IMR-90 (cell line): ENCODE results near the gene SSC4D. TPM values are rescaled to one million over a fixed set of nuclear protein-coding genes. Genes with fewer than 3 reads are reported as not detected.

Source experiments
- ATAC-seq: fragments of 200-7000 bp; cut with Tn5 transposase; 2 replicates; pipeline ENCODE4 v1.9.1; 2020; ENCODE audit warnings: low read depth, mild to moderate bottlenecking, moderate library complexity
- BruUV-seq: library from RNA; stranded (reverse); fragments of 400-500 nt; replicated peaks from 2 replicates; lab custom pipeline; 2021; lab: Mats Ljungman, UMichigan
- CTCF ChIA-PET: fragments of 300-600 bp; formaldehyde crosslinking; extraction: SDS; loops from one replicate; lab custom pipeline; 2021; ENCODE audit warnings: antibody characterized with exemption; lab: Yijun Ruan, JAX
- POLR2A ChIA-PET: fragments of 300-600 bp; sonication (Branson Sonifier 250); formaldehyde crosslinking; loops from one replicate; lab custom pipeline; 2022; ENCODE audit warnings: antibody characterized with exemption; ENCODE audit not compliant: unreplicated experiment; lab: Charles Lee
- DNase-seq: peaks from one replicate; pipeline ENCODE4 v3.0.0; 2013
- H2AFZ ChIP-seq: replicated peaks from 2 replicates; pipeline ENCODE3; 2013; ENCODE audit warnings: low read length, mild to moderate bottlenecking; ENCODE audit not compliant: poor library complexity
- H2AK5ac ChIP-seq: 2 replicates; pipeline ENCODE4 v1.6.1; 2013; ENCODE audit warnings: low read depth, low read length, inconsistent platforms
- H2AK9ac ChIP-seq: replicated peaks from 2 replicates; pipeline ENCODE3; 2013; ENCODE audit warnings: mild to moderate bottlenecking, low read depth, low read length, moderate library complexity; ENCODE audit not compliant: poor library complexity
- H2BK120ac ChIP-seq: 2 replicates; pipeline ENCODE4 v1.6.1; 2013; ENCODE audit warnings: low read depth, low read length, inconsistent platforms
- H2BK15ac ChIP-seq: 3 replicates; pipeline ENCODE4 v1.6.1; 2013; ENCODE audit warnings: low read depth, low read length, inconsistent platforms
- H2BK20ac ChIP-seq: 2 replicates; pipeline ENCODE4 v1.6.1; 2013; ENCODE audit warnings: low read depth, mild to moderate bottlenecking, inconsistent platforms, low read length, moderate library complexity
- H2BK5ac ChIP-seq: 2 replicates; pipeline ENCODE4 v1.6.1; 2013; ENCODE audit warnings: mild to moderate bottlenecking, low read depth, low read length, inconsistent platforms; ENCODE audit not compliant: poor library complexity, severe bottlenecking
- H3K14ac ChIP-seq: replicated peaks from 2 replicates; pipeline ENCODE4 v1.6.1; 2013; ENCODE audit warnings: low read depth, low read length, inconsistent platforms
- H3K18ac ChIP-seq: 2 replicates; pipeline ENCODE4 v1.6.1; 2013; ENCODE audit warnings: low read depth, low read length, control low read depth
- H3K23ac ChIP-seq: 2 replicates; pipeline ENCODE4 v1.6.1; 2013; ENCODE audit warnings: low read depth, low read length, inconsistent platforms
- H3K27ac ChIP-seq: 2 replicates; pipeline ENCODE4 v1.5.1; 2013; ENCODE audit warnings: mild to moderate bottlenecking, control low read depth, low read length; ENCODE audit not compliant: insufficient read depth
- H3K27me3 ChIP-seq: 2 replicates; pipeline ENCODE4 v1.6.1; 2013; ENCODE audit warnings: low read length; ENCODE audit not compliant: control insufficient read depth, insufficient read depth
- H3K36me3 ChIP-seq: 2 replicates; pipeline ENCODE4 v1.6.1; 2013; ENCODE audit warnings: low read length, mixed read lengths; ENCODE audit not compliant: control insufficient read depth, insufficient read depth
- H3K4ac ChIP-seq: 2 replicates; pipeline ENCODE4 v1.6.1; 2013; ENCODE audit warnings: low read depth, low read length, inconsistent platforms
- H3K4me1 ChIP-seq: 2 replicates; pipeline ENCODE4 v1.6.1; 2013; ENCODE audit warnings: low read length, mixed read lengths; ENCODE audit not compliant: control insufficient read depth, insufficient read depth
- H3K4me2 ChIP-seq: 2 replicates; pipeline ENCODE4 v1.6.1; 2013; ENCODE audit warnings: low read depth, mild to moderate bottlenecking, control low read depth, low read length, moderate library complexity
- H3K4me3 ChIP-seq: 2 replicates; pipeline ENCODE4 v1.5.1; 2013; ENCODE audit warnings: low read depth, mild to moderate bottlenecking, control low read depth, low read length, moderate library complexity; ENCODE audit not compliant: insufficient read depth
- H3K56ac ChIP-seq: 2 replicates; pipeline ENCODE4 v1.6.1; 2013; ENCODE audit warnings: low read length, inconsistent platforms; ENCODE audit not compliant: insufficient read depth; ENCODE audit errors: extremely low read depth
- H3K79me1 ChIP-seq, 2 experiments: 2 replicates each; pipeline ENCODE4 v1.6.1; 2013; ENCODE audit warnings: low read length in 2 of 2, inconsistent platforms in 1 of 2, low read depth in 1 of 2
- H3K9ac ChIP-seq: 2 replicates; pipeline ENCODE4 v1.6.1; 2013; ENCODE audit warnings: low read depth, low read length, control low read depth
- H3K9me1 ChIP-seq: 2 replicates; pipeline ENCODE4 v1.6.1; 2013; ENCODE audit warnings: low read length, inconsistent platforms; ENCODE audit not compliant: insufficient read depth
- H3K9me3 ChIP-seq: 2 replicates; pipeline ENCODE4 v1.6.1; 2013; ENCODE audit warnings: low read length; ENCODE audit not compliant: control insufficient read depth, insufficient read depth
- H4K20me1 ChIP-seq: 2 replicates; pipeline ENCODE4 v1.6.1; 2013; ENCODE audit warnings: low read length, inconsistent platforms; ENCODE audit not compliant: insufficient read depth
- H4K5ac ChIP-seq: 2 replicates; pipeline ENCODE4 v1.6.1; 2013; ENCODE audit warnings: mild to moderate bottlenecking, low read depth, low read length, control low read depth
- H4K8ac ChIP-seq, 2 experiments: 2 replicates each; pipeline ENCODE4 v1.6.1; 2013; ENCODE audit warnings: low read depth in 2 of 2, low read length in 2 of 2, control low read depth in 1 of 2, inconsistent platforms in 1 of 2
- H4K91ac ChIP-seq: 2 replicates; pipeline ENCODE4 v1.6.1; 2013; ENCODE audit warnings: low read depth, low read length, inconsistent platforms; ENCODE audit not compliant: insufficient read depth
- CEBPB ChIP-seq: IDR thresholded peaks from 2 replicates; pipeline ENCODE4 v1.6.1; 2012; ENCODE audit warnings: low read depth, low read length, improper control_type of control experiment
- CHD1 ChIP-seq: IDR thresholded peaks from 2 replicates; pipeline ENCODE4 v1.6.1; 2012; ENCODE audit warnings: low read depth, low read length, improper control_type of control experiment
- CTCF ChIP-seq: conservative IDR thresholded peaks from 2 replicates; pipeline ENCODE4 v1.5.1; 2012; ENCODE audit warnings: mild to moderate bottlenecking, low read depth, low read length, improper control_type of control experiment
- ELK1 ChIP-seq: fragments of 150-350 bp; IDR thresholded peaks from 2 replicates; pipeline ENCODE4 v1.6.1; 2016; ENCODE audit warnings: low read depth, mild to moderate bottlenecking, low read length, moderate library complexity, borderline replicate concordance
- FOS ChIP-seq: fragments of 150-350 bp; IDR thresholded peaks from 2 replicates; pipeline ENCODE4 v1.6.1; 2016; ENCODE audit warnings: low read depth, low read length
- MAFK ChIP-seq: IDR thresholded peaks from 2 replicates; pipeline ENCODE4 v1.6.1; 2012; ENCODE audit warnings: low read depth, low read length, improper control_type of control experiment
- MAZ ChIP-seq: IDR thresholded peaks from 2 replicates; pipeline ENCODE4 v1.6.1; 2012; ENCODE audit warnings: low read depth, mild to moderate bottlenecking, low read length, improper control_type of control experiment, moderate library complexity, borderline replicate concordance
- NFE2L2 ChIP-seq: fragments of 150-350 bp; IDR thresholded peaks from 2 replicates; pipeline ENCODE4 v1.6.1; 2016; ENCODE audit warnings: low read depth, mild to moderate bottlenecking, low read length
- RFX5 ChIP-seq: IDR thresholded peaks from 2 replicates; pipeline ENCODE4 v1.8.0; 2012; ENCODE audit warnings: low read depth, mild to moderate bottlenecking, low read length, moderate library complexity
- USF2 ChIP-seq: fragments of 150-350 bp; IDR thresholded peaks from 2 replicates; pipeline ENCODE4 v1.6.1; 2017; ENCODE audit warnings: mild to moderate bottlenecking, antibody characterized with exemption, low read length, low read depth
- WGBS, 2 experiments: methylation state at CpG; one replicate each; pipeline versions ENCODE4 v1.1.5 to v1.1.7; 2013; ENCODE audit warnings: missing lambda C conversion rate in 2 of 2; ENCODE audit not compliant: insufficient read length in 1 of 2; ENCODE audit errors: extremely low coverage in 2 of 2; 5-methylcytosine and 5-hydroxymethylcytosine counted together
- dilution Hi-C: fragments of 300-500 bp; cut with HindIII; formaldehyde crosslinking; loops from one replicate; pipeline ENCODE4 v1.14.3; 2018; ENCODE audit warnings: low sequenced_read_pairs; ENCODE audit not compliant: unreplicated experiment
- in situ Hi-C: fragments of 300-500 bp; cut with MboI; formaldehyde crosslinking; loops from 3 replicates; pipeline ENCODE4 v1.14.3; 2019; ENCODE audit warnings: low sequenced_read_pairs, inconsistent platforms, mixed read lengths
- intact Hi-C: fragments of 100-400 bp; cut with micrococcal nuclease; formaldehyde crosslinking; loops from 2 replicates; pipeline ENCODE4 v1.10.0; 2022
- polyA plus RNA-seq, 3 experiments: library from polyadenylated mRNA; depleted of rRNA; stranded (reverse); fragments of >200 nt; gene quantifications; 2 replicates each; pipeline ENCODE4 v1.2.3, GENCODE V29; 2012; ENCODE audit warnings: low replicate concordance in 1 of 3
- total RNA-seq: library from RNA; depleted of rRNA; stranded (reverse); fragments of >200 nt; gene quantifications from 2 replicates; pipeline ENCODE4 v1.2.3, GENCODE V29; 2012

SSC4D gene
- total and polyA plus RNA-seq, 2 of the 4 experiments (the other 2 are of a cell fraction), result 0.36 to 0.70 TPM

- peak overlapping the region; percentile 78 for H2AFZ ChIP-seq
- H3K14ac ChIP-seq, result no peak overlapping the region
- no peak overlapping the region; the same call in 1 of the 2 replicates for H2BK20ac ChIP-seq
- no peak overlapping the region for H4K91ac ChIP-seq
- no peak overlapping the region for H3K4me2 ChIP-seq
- ATAC-seq (no peak), DNase-seq (no peak)
- H3K23ac ChIP-seq, result no peak overlapping the region
- H3K79me1 ChIP-seq, result peaks cover 0 to 3% of the 10 kb centered on the region in 2 experiments; a peak in 1 of 4 replicates
- dilution Hi-C loops, result no loop called here
- in situ Hi-C loops, result no loop called here
- BruUV-seq, result no TSS peak
- no peak overlapping the region for H3K56ac ChIP-seq
- POLR2A ChIA-PET, result no interaction called here
- 28% methylated on average over 4 of the region's 13 CpGs; no CpG with 5 or more reads in 1 of the 2 experiments for WGBS, 2 experiments
- H3K9me3 ChIP-seq, result no peaks in the 10 kb centered on the region
- peak overlapping the region; percentile 57; the same call in 1 of the 2 replicates for H3K4ac ChIP-seq
- H2AK9ac ChIP-seq, result no peak overlapping the region
- H3K36me3 ChIP-seq, result no peaks in the 10 kb centered on the region
- H3K4me1 ChIP-seq, result peaks cover 11% of the 10 kb centered on the region
- no peak overlapping the region for H2BK15ac ChIP-seq
- no peak overlapping the region for H3K27ac ChIP-seq
- no peak overlapping the region for H3K9ac ChIP-seq
- no peak overlapping the region for H4K5ac ChIP-seq
- H2BK120ac ChIP-seq, result no peak overlapping the region
- H3K4me3 ChIP-seq, result no peak overlapping the region
- H3K9me1 ChIP-seq, result peaks cover 12% of the 10 kb centered on the region; the same call in 1 of the 2 replicates
- peak overlapping the region in 1 of 2 experiments; percentile 52; a peak in 1 of 4 replicates for H4K8ac ChIP-seq
- intact Hi-C loops, result no loop called here
- H4K20me1 ChIP-seq, result no peaks in the 10 kb centered on the region
- CTCF ChIA-PET, result no interaction called here
- no peak overlapping the region for H3K18ac ChIP-seq
- TF ChIP-seq NFE2L2 (no peak), RFX5 (no peak), CTCF (no peak), CHD1 (no peak), ELK1 (no peak), USF2 (no peak), FOS (no peak), MAZ (no peak), CEBPB (no peak), MAFK (no peak)
- no peak overlapping the region for H2AK5ac ChIP-seq
- H3K27me3 ChIP-seq, result no peaks in the 10 kb centered on the region
- no peak overlapping the region for H2BK5ac ChIP-seq
Measured at GRCh38 chr7:76383089-76383944, 26.2 kb downstream of the SSC4D start.
